Measurements from ENCODE around the gene CSNK1A1L. TPM values are rescaled to one million over a fixed set of nuclear protein-coding genes. Genes with fewer than 3 reads are reported as not detected.

The CSNK1A1L gene
- total RNA-seq, 1 donor from 2014 or later: not detected

- peaks cover 2% of the 10 kb centered on the region for H3K27me3 Mint-ChIP-seq (ENCODE audit: insufficient read depth, low read depth)
- H3K9ac ChIP-seq: no peak overlapping the region
- no peak for DNase-seq (ENCODE audit: low spot score)
- no peaks in the 10 kb centered on the region for H3K27me3 ChIP-seq
- no peaks in the 10 kb centered on the region for H3K4me1 Mint-ChIP-seq
- no peaks in the 10 kb centered on the region for H3K9me3 ChIP-seq (ENCODE audit: low read depth)
- H3K4me3 Mint-ChIP-seq: no peak overlapping the region
- H3K4me3 ChIP-seq: no peak overlapping the region
- H3K27ac Mint-ChIP-seq: no peak overlapping the region
- no peaks in the 10 kb centered on the region for H3K4me1 ChIP-seq
- no peaks in the 10 kb centered on the region for H3K36me3 ChIP-seq
- no peak overlapping the region for H2AFZ ChIP-seq (replicated peaks)
- no peaks in the 10 kb centered on the region for H3K79me2 ChIP-seq (ENCODE audit: low read depth)
- no peaks in the 10 kb centered on the region for H4K20me1 ChIP-seq (ENCODE audit: low read depth)
- H3K4me2 ChIP-seq: no peak overlapping the region
- no peak overlapping the region for H3K27ac ChIP-seq
- no peaks in the 10 kb centered on the region for H3K9me3 Mint-ChIP-seq
- TF ChIP-seq CTCF (IDR thresholded peaks at IDR 0.05) (no peak), EZH2phosphoT487 (IDR thresholded peaks at IDR 0.05) (no peak), EZH2 (IDR thresholded peaks at IDR 0.05) (no peak)
- no peaks in the 10 kb centered on the region for H3K36me3 Mint-ChIP-seq
- peaks cover 8% of the 10 kb centered on the region for H3F3A ChIP-seq (ENCODE audit: low read depth)
Observed at GRCh38 chr13:37076818-37077217, 28.6 kb downstream of the CSNK1A1L start.

GRCh38 chr13:37075164-37075563, 30.3 kb downstream of the CSNK1A1L start:
- no peak overlapping the region for H3K27ac ChIP-seq
- no peaks in the 10 kb centered on the region for H3K9me3 Mint-ChIP-seq
- no peaks in the 10 kb centered on the region for H3K36me3 ChIP-seq
- H3K4me2 ChIP-seq: no peak overlapping the region
- TF ChIP-seq EZH2 (IDR thresholded peaks at IDR 0.05): no peak
- no peak for TF ChIP-seq EZH2phosphoT487 (IDR thresholded peaks at IDR 0.05)
- no peak for TF ChIP-seq CTCF (IDR thresholded peaks at IDR 0.05)
- H3K4me1 ChIP-seq: no peaks in the 10 kb centered on the region
- no peaks in the 10 kb centered on the region for H3K9me3 ChIP-seq (ENCODE audit: low read depth)
- H3K27me3 Mint-ChIP-seq (ENCODE audit: insufficient read depth, low read depth): peaks cover 2% of the 10 kb centered on the region
- no peak overlapping the region for H3K9ac ChIP-seq
- H2AFZ ChIP-seq (replicated peaks): peak overlapping the region; percentile 59
- H3K36me3 Mint-ChIP-seq: no peaks in the 10 kb centered on the region
- no peaks in the 10 kb centered on the region for H3K4me1 Mint-ChIP-seq
- no peaks in the 10 kb centered on the region for H3K79me2 ChIP-seq (ENCODE audit: low read depth)
- H3K4me3 Mint-ChIP-seq: no peak overlapping the region
- H3K4me3 ChIP-seq: no peak overlapping the region
- DNase-seq (ENCODE audit: low spot score): no peak
- peaks cover 8% of the 10 kb centered on the region for H3F3A ChIP-seq (ENCODE audit: low read depth)
- H3K27me3 ChIP-seq: no peaks in the 10 kb centered on the region
- no peak overlapping the region for H3K27ac Mint-ChIP-seq
- no peaks in the 10 kb centered on the region for H4K20me1 ChIP-seq (ENCODE audit: low read depth)

GRCh38 chr13:37074703-37075102, 30.8 kb downstream of the CSNK1A1L start:
- TF ChIP-seq CTCF (IDR thresholded peaks at IDR 0.05): peak; percentile 57
- TF ChIP-seq EZH2 (IDR thresholded peaks at IDR 0.05): no peak
- Mint-ChIP-seq H3K4me1 (no peaks in the 10 kb centered on the region), H3K27ac (no peak overlapping the region), H3K9me3 (no peaks in the 10 kb centered on the region), H3K36me3 (no peaks in the 10 kb centered on the region), H3K27me3 (ENCODE audit: insufficient read depth, low read depth) (peaks cover 2% of the 10 kb centered on the region), H3K4me3 (no peak overlapping the region)
- Histone ChIP-seq H3K4me1 (no peaks in the 10 kb centered on the region), H3K27ac (no peak overlapping the region), H3K4me3 (no peak overlapping the region), H3K27me3 (no peaks in the 10 kb centered on the region), H3F3A (ENCODE audit: low read depth) (peaks cover 8% of the 10 kb centered on the region), H3K36me3 (no peaks in the 10 kb centered on the region), H3K9ac (no peak overlapping the region), H3K4me2 (no peak overlapping the region), H4K20me1 (ENCODE audit: low read depth) (no peaks in the 10 kb centered on the region), H3K9me3 (ENCODE audit: low read depth) (no peaks in the 10 kb centered on the region), H3K79me2 (ENCODE audit: low read depth) (no peaks in the 10 kb centered on the region), H2AFZ (replicated peaks) (no peak overlapping the region)
- DNase-seq (ENCODE audit: low spot score): peak; percentile 24

Data from neural progenitor cell (in vitro differentiated cells).